ENCODE results near the gene KRTAP10-11.
"Not testable (repeated sequence)": the region's sequence is repeated elsewhere in the genome, so short reads cannot be mapped to it uniquely, and the experiment has no call there.

KRTAP10-11 gene

DNA sequence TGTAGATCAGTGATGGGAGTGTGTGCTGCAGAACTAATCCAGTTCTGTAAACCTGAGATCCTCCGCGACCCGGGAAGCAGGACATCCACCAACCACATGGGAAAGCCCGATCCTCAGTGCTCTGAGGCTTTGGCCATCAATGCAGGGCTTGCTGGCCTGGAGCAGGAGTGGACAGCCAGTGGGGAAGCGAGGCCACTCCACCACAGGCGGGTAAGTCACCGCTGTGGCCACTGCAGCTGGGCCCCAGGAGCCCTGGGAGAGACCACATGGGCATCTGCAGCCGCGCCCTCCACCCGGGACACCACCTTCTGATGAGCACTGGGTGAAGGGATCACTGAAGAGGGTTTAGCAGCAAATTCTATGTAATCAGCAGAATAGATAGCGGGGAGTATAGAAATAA lies 34.9 kb downstream of the KRTAP10-11 start:
- no peak for DNase-seq (ENCODE audit: low read depth)
- no peak overlapping the region for H3K4me3 ChIP-seq (ENCODE audit: low read depth, low read length)
- TF ChIP-seq, protein P1, sequence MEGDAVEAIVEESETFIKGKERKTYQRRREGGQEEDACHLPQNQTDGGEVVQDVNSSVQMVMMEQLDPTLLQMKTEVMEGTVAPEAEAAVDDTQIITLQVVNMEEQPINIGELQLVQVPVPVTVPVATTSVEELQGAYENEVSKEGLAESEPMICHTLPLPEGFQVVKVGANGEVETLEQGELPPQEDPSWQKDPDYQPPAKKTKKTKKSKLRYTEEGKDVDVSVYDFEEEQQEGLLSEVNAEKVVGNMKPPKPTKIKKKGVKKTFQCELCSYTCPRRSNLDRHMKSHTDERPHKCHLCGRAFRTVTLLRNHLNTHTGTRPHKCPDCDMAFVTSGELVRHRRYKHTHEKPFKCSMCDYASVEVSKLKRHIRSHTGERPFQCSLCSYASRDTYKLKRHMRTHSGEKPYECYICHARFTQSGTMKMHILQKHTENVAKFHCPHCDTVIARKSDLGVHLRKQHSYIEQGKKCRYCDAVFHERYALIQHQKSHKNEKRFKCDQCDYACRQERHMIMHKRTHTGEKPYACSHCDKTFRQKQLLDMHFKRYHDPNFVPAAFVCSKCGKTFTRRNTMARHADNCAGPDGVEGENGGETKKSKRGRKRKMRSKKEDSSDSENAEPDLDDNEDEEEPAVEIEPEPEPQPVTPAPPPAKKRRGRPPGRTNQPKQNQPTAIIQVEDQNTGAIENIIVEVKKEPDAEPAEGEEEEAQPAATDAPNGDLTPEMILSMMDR (IDR thresholded peaks at IDR 0.05; ENCODE audit: low read depth, low read length) = no peak
- TF ChIP-seq, protein P2, sequence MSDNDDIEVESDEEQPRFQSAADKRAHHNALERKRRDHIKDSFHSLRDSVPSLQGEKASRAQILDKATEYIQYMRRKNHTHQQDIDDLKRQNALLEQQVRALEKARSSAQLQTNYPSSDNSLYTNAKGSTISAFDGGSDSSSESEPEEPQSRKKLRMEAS (IDR thresholded peaks at IDR 0.05; ENCODE audit: low read depth, low read length) = no peak
- TF ChIP-seq POLR2A (IDR thresholded peaks at IDR 0.05; ENCODE audit: extremely low read depth, insufficient read length) = no peak
- TF ChIP-seq MYC (IDR thresholded peaks at IDR 0.05; ENCODE audit: low read depth, low read length) = no peak

- no peak for DNase-seq (ENCODE audit: low read depth)
- no peak within 1 kb of the TSS for H3K4me3 ChIP-seq (ENCODE audit: low read depth, low read length)
- TF ChIP-seq, protein P1 (IDR thresholded peaks at IDR 0.05; ENCODE audit: low read depth, low read length) = no peak
- TF ChIP-seq MYC (IDR thresholded peaks at IDR 0.05; ENCODE audit: low read depth, low read length) = no peak
Observed at GRCh38 chr21:44681861-44682579, 35.8 kb downstream of the KRTAP10-11 start, which contains the start of gene KRTAP12-1. Gene KRTAP12-1, minus strand, starts transcription at chr21:44682163. Its CDS starts 40 bp downstream, at chr21:44682123.

DNA sequence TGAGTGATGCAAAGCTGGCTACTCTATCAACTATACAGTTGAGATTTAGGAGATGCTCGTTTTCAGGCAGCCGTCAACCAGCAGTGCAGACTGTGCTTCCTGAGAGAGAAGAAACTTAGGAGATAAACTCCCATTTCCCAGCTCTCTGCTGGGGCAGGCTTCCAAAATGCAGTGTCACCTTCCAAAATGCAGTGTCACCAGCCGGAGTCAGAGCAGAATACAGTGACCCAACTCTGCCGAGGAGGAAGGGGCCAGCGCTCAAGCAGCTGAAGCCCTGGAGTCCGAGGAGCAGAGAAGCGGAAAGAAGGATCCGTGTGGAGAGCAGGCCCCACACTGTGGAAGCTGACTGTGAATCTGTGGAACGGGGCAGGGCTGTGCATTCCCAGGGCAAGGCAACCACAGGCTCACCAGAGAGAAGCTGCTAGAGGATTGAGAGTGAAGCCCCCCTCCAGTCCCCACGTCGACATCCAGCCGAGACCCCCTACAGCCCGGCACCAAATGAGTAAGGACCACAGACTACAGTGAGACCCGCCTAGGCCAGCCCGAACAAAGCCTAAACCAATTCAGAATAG lies 36.5 kb downstream of the KRTAP10-11 start:
- TF ChIP-seq, protein P2 (IDR thresholded peaks at IDR 0.05; ENCODE audit: low read depth, low read length) = no peak
- TF ChIP-seq POLR2A (IDR thresholded peaks at IDR 0.05; ENCODE audit: extremely low read depth, insufficient read length) (no peak), MYC (IDR thresholded peaks at IDR 0.05; ENCODE audit: low read depth, low read length) (no peak)
- TF ChIP-seq, protein P1 (IDR thresholded peaks at IDR 0.05; ENCODE audit: low read depth, low read length) = no peak
- H3K4me3 ChIP-seq (ENCODE audit: low read depth, low read length) = no peak overlapping the region
- no peak for DNase-seq (ENCODE audit: low read depth)

DNA sequence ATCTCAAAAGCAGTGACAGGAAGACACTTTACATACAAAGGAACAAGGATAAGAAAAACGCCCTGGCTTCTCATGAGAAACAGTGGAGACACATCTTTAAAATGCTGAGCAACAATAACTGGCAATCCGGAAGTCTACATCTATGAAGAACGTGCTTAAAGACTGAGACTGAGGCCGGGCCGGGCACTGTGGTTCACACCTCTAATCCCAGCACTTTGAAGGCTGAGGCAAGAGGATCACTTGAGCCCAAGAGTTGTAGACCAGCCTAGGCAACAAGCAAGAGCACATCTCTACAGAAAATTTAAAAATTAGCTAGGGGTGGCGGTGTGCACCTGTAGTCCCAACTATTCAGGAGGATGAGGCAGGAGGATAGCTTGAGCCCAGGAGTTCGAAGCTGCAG lies 37.9 kb downstream of the KRTAP10-11 start:
- no peak for DNase-seq (ENCODE audit: low read depth)
- H3K4me3 ChIP-seq (ENCODE audit: low read depth, low read length) = no peak overlapping the region
- TF ChIP-seq, protein P2 (IDR thresholded peaks at IDR 0.05; ENCODE audit: low read depth, low read length) = no peak
- TF ChIP-seq POLR2A (IDR thresholded peaks at IDR 0.05; ENCODE audit: extremely low read depth, insufficient read length) (no peak), MYC (IDR thresholded peaks at IDR 0.05; ENCODE audit: low read depth, low read length) (no peak)
- TF ChIP-seq, protein P1 (IDR thresholded peaks at IDR 0.05; ENCODE audit: low read depth, low read length) = no peak

DNA sequence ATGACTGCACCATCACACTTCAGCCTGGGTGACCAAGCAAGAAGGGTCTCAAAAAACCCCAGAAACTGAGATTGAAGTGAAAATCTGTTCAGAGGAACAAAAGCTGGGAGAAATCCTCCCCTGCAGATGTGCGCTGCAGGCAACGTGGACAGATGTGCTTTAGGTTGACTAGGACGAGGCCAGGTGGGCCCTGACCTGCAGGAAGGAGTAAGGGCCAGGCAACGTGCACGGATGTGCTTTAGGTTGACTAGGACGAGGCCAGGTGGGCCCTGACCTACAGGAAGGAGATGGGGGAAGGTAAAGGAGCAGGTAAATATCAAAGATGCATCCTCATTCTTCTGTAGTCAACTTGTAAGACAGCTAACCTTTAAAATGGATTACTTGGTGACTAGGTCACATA lies 38.3 kb downstream of the KRTAP10-11 start:
- no peak for DNase-seq (ENCODE audit: low read depth)
- TF ChIP-seq POLR2A (IDR thresholded peaks at IDR 0.05; ENCODE audit: extremely low read depth, insufficient read length) (no peak), MYC (IDR thresholded peaks at IDR 0.05; ENCODE audit: low read depth, low read length) (no peak)
- TF ChIP-seq, protein P1 (IDR thresholded peaks at IDR 0.05; ENCODE audit: low read depth, low read length) = no peak
- TF ChIP-seq, protein P2 (IDR thresholded peaks at IDR 0.05; ENCODE audit: low read depth, low read length) = no peak

GRCh38 chr21:44685050-44685449 lies 38.8 kb downstream of the KRTAP10-11 start:
- not testable (repeated sequence) for H3K4me3 ChIP-seq (ENCODE audit: low read depth, low read length); DNase-seq (ENCODE audit: low read depth)

More for the DNA sequence above, 38.3 kb downstream of the KRTAP10-11 start:
- H3K4me3 ChIP-seq (ENCODE audit: low read depth, low read length) = no peak overlapping the region
